H9 (cell line): ENCODE results near the gene APOL2. TPM values are rescaled to one million over a fixed set of nuclear protein-coding genes. Genes with fewer than 3 reads are reported as not detected.

Source experiments
- DNase-seq: peaks from one replicate; pipeline ENCODE4 v3.0.0-alpha.2; 2017
- H2AFZ ChIP-seq: one replicate; pipeline ENCODE4 v1.6.1; 2013; ENCODE audit warnings: mild to moderate bottlenecking, low read length, control low read depth, moderate library complexity
- H2AK5ac ChIP-seq: 2 replicates; pipeline ENCODE4 v1.6.1; 2013; ENCODE audit warnings: low read length, control low read depth, mixed read lengths; ENCODE audit not compliant: insufficient read length
- H2BK120ac ChIP-seq: one replicate; pipeline ENCODE4 v1.6.1; 2013; ENCODE audit warnings: low read depth, mild to moderate bottlenecking, low read length, control low read depth, inconsistent platforms; ENCODE audit not compliant: poor library complexity, severe bottlenecking
- H2BK12ac ChIP-seq: 2 replicates; pipeline ENCODE4 v1.6.1; 2013; ENCODE audit warnings: low read length, control low read depth, mixed read lengths, low read depth; ENCODE audit not compliant: insufficient read length
- H2BK15ac ChIP-seq: 2 replicates; pipeline ENCODE4 v1.6.1; 2013; ENCODE audit warnings: low read depth, low read length, control low read depth
- H2BK20ac ChIP-seq: one replicate; pipeline ENCODE4 v1.6.1; 2013; ENCODE audit warnings: low read depth, mild to moderate bottlenecking, low read length, control low read depth, inconsistent platforms; ENCODE audit not compliant: poor library complexity, severe bottlenecking
- H2BK5ac ChIP-seq: 2 replicates; pipeline ENCODE4 v1.6.1; 2013; ENCODE audit warnings: low read length, control low read depth, mixed read lengths; ENCODE audit not compliant: insufficient read length
- H3K14ac ChIP-seq: 2 replicates; pipeline ENCODE4 v1.6.1; 2013; ENCODE audit warnings: low read length, control low read depth; ENCODE audit not compliant: insufficient read depth
- H3K18ac ChIP-seq: 2 replicates; pipeline ENCODE4 v1.6.1; 2013; ENCODE audit warnings: low read depth, mild to moderate bottlenecking, mixed read lengths, low read length, control low read depth; ENCODE audit not compliant: insufficient read length
- H3K23ac ChIP-seq: 2 replicates; pipeline ENCODE4 v1.6.1; 2013; ENCODE audit warnings: low read length, control low read depth, mixed read lengths, low read depth; ENCODE audit not compliant: insufficient read length
- H3K23me2 ChIP-seq: 2 replicates; pipeline ENCODE4 v1.6.1; 2013; ENCODE audit warnings: low read depth, mild to moderate bottlenecking, mixed read lengths, low read length, control low read depth; ENCODE audit not compliant: insufficient read length, poor library complexity, severe bottlenecking
- H3K27ac ChIP-seq: 2 replicates; pipeline ENCODE4 v1.5.1; 2013; ENCODE audit warnings: low read length, control low read depth, mixed read lengths, low read depth; ENCODE audit not compliant: insufficient read length
- H3K27me3 ChIP-seq: 2 replicates; pipeline ENCODE4 v1.6.1; 2013; ENCODE audit warnings: low read length, control low read depth, inconsistent platforms; ENCODE audit not compliant: insufficient read depth
- H3K4ac ChIP-seq: 2 replicates; pipeline ENCODE4 v1.6.1; 2013; ENCODE audit warnings: low read depth, mild to moderate bottlenecking, control low read depth, inconsistent platforms, low read length, moderate library complexity
- H3K4me1 ChIP-seq: 2 replicates; pipeline ENCODE4 v1.6.1; 2013; ENCODE audit warnings: low read length, control low read depth, inconsistent platforms; ENCODE audit not compliant: insufficient read depth
- H3K4me2 ChIP-seq: 2 replicates; pipeline ENCODE4 v1.6.1; 2013; ENCODE audit warnings: low read length, control low read depth, mixed read lengths; ENCODE audit not compliant: insufficient read length, insufficient read depth
- H3K56ac ChIP-seq: 2 replicates; pipeline ENCODE4 v1.6.1; 2013; ENCODE audit warnings: low read depth, mild to moderate bottlenecking, mixed read lengths, low read length, control low read depth; ENCODE audit not compliant: insufficient read length
- H3K79me1 ChIP-seq: 2 replicates; pipeline ENCODE4 v1.6.1; 2013; ENCODE audit warnings: low read depth, mild to moderate bottlenecking, moderate library complexity, low read length, control low read depth, inconsistent platforms; ENCODE audit not compliant: insufficient read depth, poor library complexity, severe bottlenecking
- H3K79me2 ChIP-seq: 2 replicates; pipeline ENCODE4 v1.6.1; 2013; ENCODE audit warnings: low read length, control low read depth, inconsistent platforms; ENCODE audit not compliant: insufficient read depth
- H3K9ac ChIP-seq: 2 replicates; pipeline ENCODE4 v1.6.1; 2013; ENCODE audit warnings: low read length, control low read depth, mixed read lengths; ENCODE audit not compliant: insufficient read length; ENCODE audit errors: extremely low read depth
- H3K9me3 ChIP-seq: one replicate; pipeline ENCODE4 v1.6.1; 2013; ENCODE audit warnings: low read depth, low read length, inconsistent platforms; ENCODE audit not compliant: control insufficient read depth
- H3T11ph ChIP-seq: one replicate; pipeline ENCODE4 v1.6.1; 2013; ENCODE audit warnings: mild to moderate bottlenecking, low read length, control low read depth, inconsistent platforms
- H4K20me1 ChIP-seq: one replicate; pipeline ENCODE4 v1.6.1; 2013; ENCODE audit not compliant: control insufficient read depth, insufficient read length, insufficient read depth
- H4K5ac ChIP-seq: 2 replicates; pipeline ENCODE4 v1.6.1; 2013; ENCODE audit warnings: low read depth, mild to moderate bottlenecking, mixed read lengths, low read length, control low read depth; ENCODE audit not compliant: insufficient read length
- H4K8ac ChIP-seq: replicated peaks from 2 replicates; pipeline ENCODE4 v1.6.1; 2013; ENCODE audit warnings: low read length, control low read depth, mixed read lengths, low read depth; ENCODE audit not compliant: insufficient read length
- H4K91ac ChIP-seq: 2 replicates; pipeline ENCODE4 v1.6.1; 2013; ENCODE audit warnings: low read depth, mild to moderate bottlenecking, moderate library complexity, mixed read lengths, low read length, control low read depth; ENCODE audit not compliant: insufficient read length
- H3K27ac Mint-ChIP-seq, 3 experiments: 2 replicates in 2 of 3; 3 replicates in 1 of 3; pipeline ENCODE4 v1.8.0; 2020 to 2021; ENCODE audit warnings: mixed read lengths in 3 of 3, mild to moderate bottlenecking in 1 of 3, moderate library complexity in 1 of 3
- H3K27me3 Mint-ChIP-seq: 2 replicates; pipeline ENCODE4 v1.8.0; 2021; ENCODE audit warnings: low read depth, mild to moderate bottlenecking, moderate library complexity, mixed read lengths
- H3K36me3 Mint-ChIP-seq, 3 experiments: 2 replicates in 2 of 3; 3 replicates in 1 of 3; pipeline ENCODE4 v1.8.0; 2020 to 2021; ENCODE audit warnings: low read depth in 3 of 3, mixed read lengths in 3 of 3; ENCODE audit not compliant: insufficient read depth in 1 of 3
- H3K4me1 Mint-ChIP-seq, 2 experiments: 2 replicates each; pipeline ENCODE4 v1.8.0; 2020; ENCODE audit warnings: mixed read lengths in 2 of 2
- H3K4me3 Mint-ChIP-seq, 2 experiments: 2 replicates in 1 of 2; 3 replicates in 1 of 2; pipeline ENCODE4 v1.8.0; 2020 to 2021; ENCODE audit warnings: mild to moderate bottlenecking in 2 of 2, mixed read lengths in 2 of 2, moderate library complexity in 1 of 2
- H3K9me3 Mint-ChIP-seq, 2 experiments: 2 replicates in 1 of 2; 3 replicates in 1 of 2; pipeline ENCODE4 v1.8.0; 2020; ENCODE audit warnings: mild to moderate bottlenecking in 2 of 2, mixed read lengths in 2 of 2, moderate library complexity in 1 of 2
- WGBS: extraction: QIAGEN DNeasy Blood & Tissue Kit; methylation state at CpG from one replicate; pipeline ENCODE4 v1.1.7; 2013; ENCODE audit warnings: missing lambda C conversion rate, low lambda C conversion rate, mixed read lengths; ENCODE audit not compliant: insufficient read length; ENCODE audit errors: extremely low coverage; 5-methylcytosine and 5-hydroxymethylcytosine counted together
- long read RNA-seq: library from polyadenylated mRNA; unstranded; transcript quantifications from one replicate; pipeline ENCODE4 v2.0.0, GENCODE V29; 2020
- total RNA-seq: library from RNA; stranded (reverse); gene quantifications from 2 replicates; pipeline ENCODE4 v1.2.1, GENCODE V29; 2021
- TF ChIP-seq, protein P1 (sequence below): fragments of 200-600 bp; sonication (generic); conservative IDR thresholded peaks from 3 replicates; pipeline ENCODE4 v1.8.0; 2021; ENCODE audit warnings: antibody characterized with exemption, mild to moderate bottlenecking

APOL2 gene, protein sequence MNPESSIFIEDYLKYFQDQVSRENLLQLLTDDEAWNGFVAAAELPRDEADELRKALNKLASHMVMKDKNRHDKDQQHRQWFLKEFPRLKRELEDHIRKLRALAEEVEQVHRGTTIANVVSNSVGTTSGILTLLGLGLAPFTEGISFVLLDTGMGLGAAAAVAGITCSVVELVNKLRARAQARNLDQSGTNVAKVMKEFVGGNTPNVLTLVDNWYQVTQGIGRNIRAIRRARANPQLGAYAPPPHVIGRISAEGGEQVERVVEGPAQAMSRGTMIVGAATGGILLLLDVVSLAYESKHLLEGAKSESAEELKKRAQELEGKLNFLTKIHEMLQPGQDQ
- 15.6 and 18.1 TPM in 2 replicates for total RNA-seq
- long read RNA-seq, transcript APOL2-202 (5 exons, 2,551 nt): major isoform, 56 of 70 reads
- long read RNA-seq, partial matches to known transcripts: 0 of 70 reads
- long read RNA-seq, other reads (novel, unspliced or antisense): 14 of 70 reads

GRCh38 chr22:36239401-36240171, at the start of gene APOL2:
Gene APOL2 (minus strand): TSS chr22:36239527. CDS start chr22:36233162, 6,365 bp downstream.
- H3K79me2 ChIP-seq: no peaks in the 10 kb centered on the region; the same call in 1 of the 2 replicates
- no peak within 1 kb of the TSS for H4K5ac ChIP-seq
- Mint-ChIP-seq H3K27ac (peak within 1 kb of the TSS; percentile 77 to 98 (median 94)), H3K27me3 (peaks cover 2% of the 10 kb centered on the region; the same call in 1 of the 2 replicates), H3K4me3 (peak within 1 kb of the TSS; percentile 80 to 88), H3K4me1 (peaks cover 30 to 31% of the 10 kb centered on the region in 2 experiments), H3K9me3 (peaks cover 0 to 5% of the 10 kb centered on the region in 2 experiments; a peak in 2 of 5 replicates), H3K36me3 (peaks cover 7 to 23% (median 17%) of the 10 kb centered on the region in 3 experiments)
- H3K9me3 ChIP-seq: no peaks in the 10 kb centered on the region
- peaks cover 9% of the 10 kb centered on the region for H3K23me2 ChIP-seq
- no peak within 1 kb of the TSS for H2AK5ac ChIP-seq
- H4K91ac ChIP-seq: peak within 1 kb of the TSS; percentile 14
- no peak within 1 kb of the TSS for H2BK120ac ChIP-seq
- no peak within 1 kb of the TSS for H2BK15ac ChIP-seq
- H3K27ac ChIP-seq: no peak within 1 kb of the TSS
- no peak within 1 kb of the TSS for H3K4ac ChIP-seq
- no peaks in the 10 kb centered on the region for H3K4me1 ChIP-seq
- TF ChIP-seq, protein P1, sequence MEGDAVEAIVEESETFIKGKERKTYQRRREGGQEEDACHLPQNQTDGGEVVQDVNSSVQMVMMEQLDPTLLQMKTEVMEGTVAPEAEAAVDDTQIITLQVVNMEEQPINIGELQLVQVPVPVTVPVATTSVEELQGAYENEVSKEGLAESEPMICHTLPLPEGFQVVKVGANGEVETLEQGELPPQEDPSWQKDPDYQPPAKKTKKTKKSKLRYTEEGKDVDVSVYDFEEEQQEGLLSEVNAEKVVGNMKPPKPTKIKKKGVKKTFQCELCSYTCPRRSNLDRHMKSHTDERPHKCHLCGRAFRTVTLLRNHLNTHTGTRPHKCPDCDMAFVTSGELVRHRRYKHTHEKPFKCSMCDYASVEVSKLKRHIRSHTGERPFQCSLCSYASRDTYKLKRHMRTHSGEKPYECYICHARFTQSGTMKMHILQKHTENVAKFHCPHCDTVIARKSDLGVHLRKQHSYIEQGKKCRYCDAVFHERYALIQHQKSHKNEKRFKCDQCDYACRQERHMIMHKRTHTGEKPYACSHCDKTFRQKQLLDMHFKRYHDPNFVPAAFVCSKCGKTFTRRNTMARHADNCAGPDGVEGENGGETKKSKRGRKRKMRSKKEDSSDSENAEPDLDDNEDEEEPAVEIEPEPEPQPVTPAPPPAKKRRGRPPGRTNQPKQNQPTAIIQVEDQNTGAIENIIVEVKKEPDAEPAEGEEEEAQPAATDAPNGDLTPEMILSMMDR: peak; percentile 71
- H3T11ph ChIP-seq: no peak within 1 kb of the TSS
- H3K4me2 ChIP-seq: peak within 1 kb of the TSS; percentile 97
- H4K20me1 ChIP-seq: no peaks in the 10 kb centered on the region
- no peak within 1 kb of the TSS for H3K56ac ChIP-seq
- H3K18ac ChIP-seq: peak within 1 kb of the TSS; percentile 85
- peak within 1 kb of the TSS; percentile 88 for H3K9ac ChIP-seq
- H2BK5ac ChIP-seq: no peak within 1 kb of the TSS
- DNase-seq: peak; percentile 96
- H3K27me3 ChIP-seq: no peaks in the 10 kb centered on the region
- peak within 1 kb of the TSS; percentile 69 for H2AFZ ChIP-seq
- no peak within 1 kb of the TSS for H2BK20ac ChIP-seq
- WGBS: no CpG with 5 or more reads among the region's 13 CpGs
- H4K8ac ChIP-seq: peak within 1 kb of the TSS; percentile 90
- H3K79me1 ChIP-seq: no peaks in the 10 kb centered on the region
- peak within 1 kb of the TSS; percentile 84 for H3K14ac ChIP-seq
- no peak within 1 kb of the TSS for H3K23ac ChIP-seq
- no peak within 1 kb of the TSS for H2BK12ac ChIP-seq
